Parathyroid adenoma (tissue), 2 donors: ENCODE data around the gene EVA1B.

Experiments used
- H2AFZ ChIP-seq: fragments of 300-600 bp; sonication (generic); one replicate; pipeline ENCODE4 v1.7.0; 2017; ENCODE audit warnings: antibody characterized with exemption, mild to moderate bottlenecking
- H3K27ac ChIP-seq: fragments of 300-600 bp; sonication (generic); one replicate; pipeline ENCODE4 v1.7.0; 2017
- H3K27me3 ChIP-seq: fragments of 300-600 bp; sonication (generic); one replicate; pipeline ENCODE4 v1.7.0; 2017; ENCODE audit warnings: low read length; ENCODE audit not compliant: control insufficient read depth, insufficient read depth
- H3K36me3 ChIP-seq: fragments of 300-600 bp; sonication (generic); one replicate; pipeline ENCODE4 v1.7.0; 2017; ENCODE audit warnings: low read length; ENCODE audit not compliant: control insufficient read depth, insufficient read depth
- H3K4me1 ChIP-seq: fragments of 300-600 bp; sonication (generic); one replicate; pipeline ENCODE4 v1.7.0; 2017; ENCODE audit warnings: control low read depth
- H3K4me2 ChIP-seq: fragments of 300-600 bp; sonication (generic); one replicate; pipeline ENCODE4 v1.7.0; 2017; ENCODE audit warnings: low read length
- H3K4me3 ChIP-seq: fragments of 300-600 bp; sonication (generic); one replicate; pipeline ENCODE4 v1.7.0; 2017; ENCODE audit warnings: low read depth, low read length
- H3K79me2 ChIP-seq: fragments of 300-600 bp; sonication (generic); one replicate; pipeline ENCODE4 v1.7.0; 2017; ENCODE audit warnings: control low read depth
- H3K9ac ChIP-seq: fragments of 300-600 bp; sonication (generic); one replicate; pipeline ENCODE4 v1.7.0; 2017; ENCODE audit warnings: mild to moderate bottlenecking
- H3K9me3 ChIP-seq: fragments of 300-600 bp; sonication (generic); one replicate; pipeline ENCODE4 v1.7.0; 2017; ENCODE audit warnings: low read length; ENCODE audit not compliant: control insufficient read depth
- TF ChIP-seq, protein P1 (sequence below): fragments of 300-600 bp; sonication (generic); IDR thresholded peaks from one replicate; pipeline ENCODE4 v1.7.0; 2017; ENCODE audit warnings: antibody characterized with exemption, mild to moderate bottlenecking
- donor health status: primary hyperparathyroidism.

The EVA1B gene

DNA sequence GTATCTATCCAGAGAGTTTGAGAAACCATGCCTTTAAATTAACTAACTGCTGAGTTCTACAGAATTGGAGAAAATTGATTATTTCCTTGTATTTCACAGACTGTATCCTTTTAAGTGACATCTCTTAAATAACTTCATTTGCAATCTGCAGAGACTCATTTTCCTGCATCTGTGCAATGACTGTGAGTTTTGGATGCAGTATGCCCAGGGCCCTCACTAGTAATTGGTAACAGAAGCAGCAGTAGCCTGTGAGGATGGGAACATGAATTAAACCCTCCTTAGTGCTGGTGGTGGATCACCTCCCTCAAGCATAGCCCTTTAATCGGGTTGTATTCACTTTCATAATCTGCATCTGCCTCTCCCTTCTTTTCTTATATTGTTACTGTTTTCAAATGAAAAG, 38.9 kb downstream of the EVA1B start:
- Histone ChIP-seq H3K27ac (no peak overlapping the region), H2AFZ (no peak overlapping the region), H3K4me1 (no peaks in the 10 kb centered on the region), H3K9me3 (no peaks in the 10 kb centered on the region), H3K36me3 (no peaks in the 10 kb centered on the region), H3K4me3 (no peak overlapping the region), H3K27me3 (no peaks in the 10 kb centered on the region), H3K79me2 (no peaks in the 10 kb centered on the region), H3K9ac (no peak overlapping the region), H3K4me2 (no peak overlapping the region)
- TF ChIP-seq, protein P1, sequence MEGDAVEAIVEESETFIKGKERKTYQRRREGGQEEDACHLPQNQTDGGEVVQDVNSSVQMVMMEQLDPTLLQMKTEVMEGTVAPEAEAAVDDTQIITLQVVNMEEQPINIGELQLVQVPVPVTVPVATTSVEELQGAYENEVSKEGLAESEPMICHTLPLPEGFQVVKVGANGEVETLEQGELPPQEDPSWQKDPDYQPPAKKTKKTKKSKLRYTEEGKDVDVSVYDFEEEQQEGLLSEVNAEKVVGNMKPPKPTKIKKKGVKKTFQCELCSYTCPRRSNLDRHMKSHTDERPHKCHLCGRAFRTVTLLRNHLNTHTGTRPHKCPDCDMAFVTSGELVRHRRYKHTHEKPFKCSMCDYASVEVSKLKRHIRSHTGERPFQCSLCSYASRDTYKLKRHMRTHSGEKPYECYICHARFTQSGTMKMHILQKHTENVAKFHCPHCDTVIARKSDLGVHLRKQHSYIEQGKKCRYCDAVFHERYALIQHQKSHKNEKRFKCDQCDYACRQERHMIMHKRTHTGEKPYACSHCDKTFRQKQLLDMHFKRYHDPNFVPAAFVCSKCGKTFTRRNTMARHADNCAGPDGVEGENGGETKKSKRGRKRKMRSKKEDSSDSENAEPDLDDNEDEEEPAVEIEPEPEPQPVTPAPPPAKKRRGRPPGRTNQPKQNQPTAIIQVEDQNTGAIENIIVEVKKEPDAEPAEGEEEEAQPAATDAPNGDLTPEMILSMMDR = no peak

GRCh38 chr1:36284061-36284460, 39.4 kb downstream of the EVA1B start:
- no peak overlapping the region for H3K4me3 ChIP-seq
- H3K9ac ChIP-seq = no peak overlapping the region
- H3K9me3 ChIP-seq = no peaks in the 10 kb centered on the region
- no peak overlapping the region for H2AFZ ChIP-seq
- no peaks in the 10 kb centered on the region for H3K79me2 ChIP-seq
- TF ChIP-seq, protein P1 = no peak
- H3K36me3 ChIP-seq = no peaks in the 10 kb centered on the region
- H3K27ac ChIP-seq = no peak overlapping the region
- peak overlapping the region; percentile 29 for H3K4me2 ChIP-seq
- H3K27me3 ChIP-seq = no peaks in the 10 kb centered on the region
- H3K4me1 ChIP-seq = no peaks in the 10 kb centered on the region

DNA sequence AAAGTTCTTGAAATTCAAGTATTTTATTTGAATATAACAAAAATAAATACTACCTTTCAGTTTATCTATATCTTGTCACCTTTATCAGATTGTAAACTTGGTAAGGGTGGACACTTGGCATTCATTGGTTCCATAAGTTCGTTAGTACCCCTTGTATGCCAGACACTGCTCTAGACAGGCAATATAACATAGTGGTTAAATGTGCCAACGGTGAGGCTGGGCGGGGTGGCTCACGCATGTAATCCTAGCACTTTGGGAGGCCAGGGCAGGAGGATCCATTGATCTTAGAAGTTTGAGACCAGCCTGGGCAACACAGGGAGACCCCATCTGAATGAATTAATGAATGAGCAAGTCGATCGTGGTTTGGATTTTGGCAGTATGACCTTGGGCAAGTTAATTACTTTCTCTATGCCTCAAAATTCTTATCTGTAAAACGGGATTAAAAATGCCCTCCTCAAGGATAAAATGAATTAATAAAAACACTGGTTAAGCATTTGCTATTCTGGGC, 43.6 kb downstream of the EVA1B start:
- Histone ChIP-seq H2AFZ (no peak overlapping the region), H3K9ac (no peak overlapping the region), H3K27me3 (no peaks in the 10 kb centered on the region), H3K27ac (no peak overlapping the region), H3K4me1 (no peaks in the 10 kb centered on the region), H3K4me2 (no peak overlapping the region), H3K79me2 (peaks cover 5% of the 10 kb centered on the region), H3K9me3 (no peaks in the 10 kb centered on the region), H3K4me3 (no peak overlapping the region), H3K36me3 (no peaks in the 10 kb centered on the region)
- TF ChIP-seq, protein P1 = no peak

- Histone ChIP-seq H3K79me2 (peaks cover 8% of the 10 kb centered on the region), H3K27ac (no peak overlapping the region), H2AFZ (no peak overlapping the region), H3K4me1 (no peaks in the 10 kb centered on the region), H3K4me3 (no peak overlapping the region), H3K4me2 (no peak overlapping the region), H3K27me3 (no peaks in the 10 kb centered on the region), H3K9me3 (no peaks in the 10 kb centered on the region), H3K9ac (no peak overlapping the region), H3K36me3 (no peaks in the 10 kb centered on the region)
- TF ChIP-seq, protein P1 = no peak
Observed at GRCh38 chr1:36279110-36279788, 44.2 kb downstream of the EVA1B start.

- Histone ChIP-seq H3K79me2 (peaks cover 12% of the 10 kb centered on the region), H3K27me3 (no peaks in the 10 kb centered on the region), H3K4me3 (no peak overlapping the region), H3K4me1 (peaks cover 5% of the 10 kb centered on the region), H2AFZ (no peak overlapping the region), H3K9ac (no peak overlapping the region), H3K9me3 (no peaks in the 10 kb centered on the region), H3K27ac (no peak overlapping the region), H3K36me3 (no peaks in the 10 kb centered on the region), H3K4me2 (no peak overlapping the region)
- TF ChIP-seq, protein P1 = no peak
Observed at GRCh38 chr1:36276688-36277087, 46.8 kb downstream of the EVA1B start.
